Measurements from ENCODE around the gene ALAS1.

GRCh38 chr3:52150860-52151259, 47.1 kb upstream of the ALAS1 start:
- no peak for TF ChIP-seq EZH2 (IDR thresholded peaks at IDR 0.05; ENCODE audit: insufficient read depth, poor library complexity, severe bottlenecking)
- TF ChIP-seq EZH2phosphoT487 (IDR thresholded peaks at IDR 0.05; ENCODE audit: insufficient read depth, low read depth), result no peak
